ENCODE results near the gene ERC2. TPM values are rescaled to one million over a fixed set of nuclear protein-coding genes. Genes with fewer than 3 reads are reported as not detected.

ERC2 gene
- total RNA-seq, 3 donors from 2014 or later (not counting 1 experiment from before 2014, with no cell fraction given): not detected

DNA sequence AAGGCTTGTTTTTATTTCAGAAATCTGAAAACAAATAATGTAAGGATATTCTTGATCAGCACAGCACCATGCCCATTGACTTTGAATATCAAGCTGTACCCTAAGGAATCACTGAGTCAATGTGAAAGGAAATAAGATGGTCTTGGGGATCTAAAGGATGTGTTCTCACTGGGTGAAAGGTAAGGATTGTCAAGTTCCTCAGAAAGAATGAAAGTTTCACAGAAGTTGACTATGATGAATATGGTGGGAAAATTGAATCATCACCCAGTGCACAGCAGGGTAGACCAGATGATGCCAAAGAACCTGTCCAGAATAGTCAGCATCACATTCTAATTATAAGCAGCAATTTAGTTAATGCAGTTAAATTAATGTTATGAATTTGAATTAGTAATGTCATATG is 16.2 kb downstream of the ERC2 start:
- H3K4me1 Mint-ChIP-seq: peaks cover 0 to 3% of the 10 kb centered on the region in 2 donors
- H3K36me3 ChIP-seq (ENCODE audit: control insufficient read depth, insufficient read depth, low read length): no peaks in the 10 kb centered on the region
- intact Hi-C loops (cut with micrococcal nuclease): no loop called here
- ATAC-seq (no peak), DNase-seq (no peak)
- H3K27me3 ChIP-seq (ENCODE audit: control insufficient read depth, insufficient read depth, low read length): no peaks in the 10 kb centered on the region
- H3K4me3 ChIP-seq (ENCODE audit: low read length): no peak overlapping the region
- H3K4me1 ChIP-seq (ENCODE audit: control insufficient read depth, insufficient read depth, low read length): no peaks in the 10 kb centered on the region
- H3K27me3 Mint-ChIP-seq (ENCODE audit: low read depth in 2 of 2): peaks cover 9 to 41% of the 10 kb centered on the region in 2 donors
- TF ChIP-seq, protein P1, sequence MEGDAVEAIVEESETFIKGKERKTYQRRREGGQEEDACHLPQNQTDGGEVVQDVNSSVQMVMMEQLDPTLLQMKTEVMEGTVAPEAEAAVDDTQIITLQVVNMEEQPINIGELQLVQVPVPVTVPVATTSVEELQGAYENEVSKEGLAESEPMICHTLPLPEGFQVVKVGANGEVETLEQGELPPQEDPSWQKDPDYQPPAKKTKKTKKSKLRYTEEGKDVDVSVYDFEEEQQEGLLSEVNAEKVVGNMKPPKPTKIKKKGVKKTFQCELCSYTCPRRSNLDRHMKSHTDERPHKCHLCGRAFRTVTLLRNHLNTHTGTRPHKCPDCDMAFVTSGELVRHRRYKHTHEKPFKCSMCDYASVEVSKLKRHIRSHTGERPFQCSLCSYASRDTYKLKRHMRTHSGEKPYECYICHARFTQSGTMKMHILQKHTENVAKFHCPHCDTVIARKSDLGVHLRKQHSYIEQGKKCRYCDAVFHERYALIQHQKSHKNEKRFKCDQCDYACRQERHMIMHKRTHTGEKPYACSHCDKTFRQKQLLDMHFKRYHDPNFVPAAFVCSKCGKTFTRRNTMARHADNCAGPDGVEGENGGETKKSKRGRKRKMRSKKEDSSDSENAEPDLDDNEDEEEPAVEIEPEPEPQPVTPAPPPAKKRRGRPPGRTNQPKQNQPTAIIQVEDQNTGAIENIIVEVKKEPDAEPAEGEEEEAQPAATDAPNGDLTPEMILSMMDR (IDR thresholded peaks at IDR 0.05): no peak
- H3K9me3 ChIP-seq (ENCODE audit: control insufficient read depth, insufficient read depth, low read length): no peaks in the 10 kb centered on the region
- no peak overlapping the region for H3K4me3 Mint-ChIP-seq
- H3K36me3 Mint-ChIP-seq: no peaks in the 10 kb centered on the region
- H3K9me3 Mint-ChIP-seq: no peaks in the 10 kb centered on the region
- H3K27ac Mint-ChIP-seq: no peak overlapping the region
- H3K27ac ChIP-seq (ENCODE audit: low read length): no peak overlapping the region

GRCh38 chr3:56443372-56443771 is 24.9 kb downstream of the ERC2 start:
- no peaks in the 10 kb centered on the region for H3K36me3 ChIP-seq (ENCODE audit: control insufficient read depth, insufficient read depth, low read length)
- Mint-ChIP-seq H3K27me3 (ENCODE audit: low read depth in 2 of 2) (peaks cover 6 to 10% of the 10 kb centered on the region in 2 donors), H3K4me1 (peaks cover 0 to 5% of the 10 kb centered on the region in 2 donors), H3K36me3 (no peaks in the 10 kb centered on the region), H3K27ac (no peak overlapping the region), H3K9me3 (peaks cover 2 to 4% of the 10 kb centered on the region in 2 donors), H3K4me3 (no peak overlapping the region)
- no peak overlapping the region for H3K4me3 ChIP-seq (ENCODE audit: low read length)
- TF ChIP-seq, protein P1 (IDR thresholded peaks at IDR 0.05): no peak
- no peak overlapping the region for H3K27ac ChIP-seq (ENCODE audit: low read length)
- DNase-seq: no peak
- H3K4me1 ChIP-seq (ENCODE audit: control insufficient read depth, insufficient read depth, low read length): no peaks in the 10 kb centered on the region
- H3K9me3 ChIP-seq (ENCODE audit: control insufficient read depth, insufficient read depth, low read length): peaks cover 3% of the 10 kb centered on the region
- WGBS (ENCODE audit: insufficient coverage): 100% methylated on average over 1 of the region's 3 CpGs
- ATAC-seq: no peak
- intact Hi-C loops (cut with micrococcal nuclease): no loop called here
- no peaks in the 10 kb centered on the region for H3K27me3 ChIP-seq (ENCODE audit: control insufficient read depth, insufficient read depth, low read length)

DNA sequence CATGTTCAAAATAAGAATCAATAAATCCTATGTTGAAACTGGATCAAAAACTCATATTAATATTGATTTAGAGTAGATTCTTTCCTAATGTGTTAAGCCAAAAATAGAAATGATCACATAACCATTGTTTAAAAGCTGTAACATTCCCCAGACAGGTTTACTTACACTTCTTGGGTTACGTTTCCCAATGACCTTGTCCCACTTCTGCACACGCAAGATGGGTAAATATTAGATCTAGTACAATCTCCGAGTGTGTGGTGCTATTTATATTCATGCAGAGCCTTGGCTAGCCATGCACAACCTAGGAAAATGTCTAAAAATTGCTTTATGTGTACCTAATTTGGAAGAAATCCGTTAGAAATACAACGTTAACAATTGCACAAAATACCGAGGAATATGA is 39.6 kb downstream of the ERC2 start:
- Mint-ChIP-seq H3K27me3 (ENCODE audit: low read depth in 2 of 2) (peaks cover 21 to 47% of the 10 kb centered on the region in 2 donors), H3K4me1 (no peaks in the 10 kb centered on the region), H3K36me3 (no peaks in the 10 kb centered on the region), H3K4me3 (no peak overlapping the region), H3K9me3 (peaks cover 0 to 3% of the 10 kb centered on the region in 2 donors), H3K27ac (no peak overlapping the region)
- TF ChIP-seq, protein P1 (IDR thresholded peaks at IDR 0.05): no peak
- H3K27ac ChIP-seq (ENCODE audit: low read length): no peak overlapping the region
- ATAC-seq (no peak), DNase-seq (no peak)
- H3K27me3 ChIP-seq (ENCODE audit: control insufficient read depth, insufficient read depth, low read length): no peaks in the 10 kb centered on the region
- H3K4me1 ChIP-seq (ENCODE audit: control insufficient read depth, insufficient read depth, low read length): no peaks in the 10 kb centered on the region
- WGBS (ENCODE audit: insufficient coverage): 84% methylated on average over 5 of the region's 6 CpGs
- H3K4me3 ChIP-seq (ENCODE audit: low read length): no peak overlapping the region
- intact Hi-C loops (cut with micrococcal nuclease): no loop called here
- no peaks in the 10 kb centered on the region for H3K36me3 ChIP-seq (ENCODE audit: control insufficient read depth, insufficient read depth, low read length)
- no peaks in the 10 kb centered on the region for H3K9me3 ChIP-seq (ENCODE audit: control insufficient read depth, insufficient read depth, low read length)

DNA sequence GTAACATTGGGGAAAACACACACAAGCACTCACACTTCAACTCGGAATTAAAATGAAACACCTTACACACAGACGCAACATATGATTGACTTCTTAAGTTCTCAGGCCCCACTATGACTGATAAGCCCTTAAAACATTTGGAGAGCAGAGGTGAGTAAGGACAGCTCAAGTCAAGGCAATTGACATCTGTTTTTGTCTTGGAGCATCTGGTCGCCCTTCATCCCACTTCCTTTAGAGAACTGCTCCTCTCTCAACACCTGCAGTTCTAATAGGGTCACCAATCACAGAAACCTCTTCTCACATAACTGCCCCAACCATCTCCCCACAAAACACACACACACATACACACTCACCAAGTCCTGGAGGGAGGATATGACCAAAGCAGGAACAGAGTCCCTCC is 43.4 kb downstream of the ERC2 start:
- DNase-seq: no peak

More for the DNA sequence above, 43.4 kb downstream of the ERC2 start:
- Histone ChIP-seq H3K9me3 (ENCODE audit: control insufficient read depth, insufficient read depth, low read length) (no peaks in the 10 kb centered on the region), H3K27ac (ENCODE audit: low read length) (no peak overlapping the region), H3K4me3 (ENCODE audit: low read length) (no peak overlapping the region), H3K27me3 (ENCODE audit: control insufficient read depth, insufficient read depth, low read length) (no peaks in the 10 kb centered on the region), H3K36me3 (ENCODE audit: control insufficient read depth, insufficient read depth, low read length) (no peaks in the 10 kb centered on the region), H3K4me1 (ENCODE audit: control insufficient read depth, insufficient read depth, low read length) (no peaks in the 10 kb centered on the region)
- ATAC-seq: no peak
- Mint-ChIP-seq H3K4me1 (no peaks in the 10 kb centered on the region), H3K27me3 (ENCODE audit: low read depth in 2 of 2) (peaks cover 17 to 50% of the 10 kb centered on the region in 2 donors), H3K9me3 (no peaks in the 10 kb centered on the region), H3K4me3 (no peak overlapping the region), H3K27ac (no peak overlapping the region), H3K36me3 (no peaks in the 10 kb centered on the region)
- intact Hi-C loops (cut with micrococcal nuclease): no loop called here
- 96% methylated on average over 3 of the region's 3 CpGs for WGBS (ENCODE audit: insufficient coverage)
- TF ChIP-seq, protein P1 (IDR thresholded peaks at IDR 0.05): no peak

All from natural killer cell (primary cell).